ENCODE results near the gene SLC8A3. TPM values are rescaled to one million over a fixed set of nuclear protein-coding genes. Genes with fewer than 3 reads are reported as not detected.

Gene SLC8A3
- total RNA-seq, 2 experiments from 2014 or later: 0.52 to 0.57 TPM

DNA sequence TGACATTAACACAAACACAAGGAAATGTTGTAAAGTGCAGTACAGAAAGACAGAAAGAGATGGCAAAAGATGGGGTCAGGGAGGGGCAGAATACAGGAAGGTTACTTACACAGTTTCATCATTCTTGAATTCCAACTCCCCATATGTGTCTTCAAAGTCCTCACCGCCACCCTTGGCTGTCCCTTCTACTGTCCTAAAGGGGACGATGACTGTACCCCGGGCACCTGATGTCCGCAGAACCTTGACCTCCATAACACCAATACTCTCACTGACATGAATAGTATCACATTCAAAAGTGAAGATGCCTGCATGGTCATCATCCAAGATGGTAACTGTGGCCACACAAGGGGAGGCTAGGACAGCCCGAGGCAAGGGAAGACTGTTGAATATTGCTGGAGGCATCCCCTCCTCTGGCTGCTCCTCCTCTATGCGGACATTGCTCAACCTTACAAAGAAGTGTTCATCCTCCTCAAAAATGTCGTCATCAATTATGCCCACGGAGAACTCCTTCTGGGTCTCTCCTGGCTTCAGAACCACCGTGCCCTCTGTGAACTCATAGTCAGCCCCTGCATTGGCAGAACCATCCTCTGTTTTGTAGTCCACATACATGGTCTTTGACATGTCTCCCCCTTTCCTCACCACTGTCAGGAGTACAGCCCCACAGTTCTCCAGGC, 22.1 kb downstream of the SLC8A3 start:
- no peak for DNase-seq

GRCh38 chr14:70162358-70162757, 26.4 kb downstream of the SLC8A3 start:
- H3K4me1 Mint-ChIP-seq (ENCODE audit: low read depth): no peaks in the 10 kb centered on the region
- H3K27me3 Mint-ChIP-seq (ENCODE audit: low read depth): peaks cover 6% of the 10 kb centered on the region
- CTCF ChIA-PET: interaction anchor here (0.6 kb wide), 1 partner anchor 165 kb away, joined by 4 read pairs; no protein-coding TSS in a partner anchor
- intact Hi-C loops (cut with micrococcal nuclease): no loop called here
- H3K9me3 Mint-ChIP-seq: no peaks in the 10 kb centered on the region
- H3K4me3 Mint-ChIP-seq: no peak overlapping the region
- DNase-seq: no peak
- H3K36me3 Mint-ChIP-seq (ENCODE audit: low read depth): no peaks in the 10 kb centered on the region
- H3K27ac Mint-ChIP-seq: no peak overlapping the region

More for the DNA sequence above, 22.1 kb downstream of the SLC8A3 start:
- no peak overlapping the region for H3K27ac Mint-ChIP-seq
- H3K36me3 Mint-ChIP-seq (ENCODE audit: low read depth): no peaks in the 10 kb centered on the region
- no peak overlapping the region for H3K4me3 Mint-ChIP-seq
- CTCF ChIA-PET: no interaction called here
- H3K27me3 Mint-ChIP-seq (ENCODE audit: low read depth): peaks cover 15% of the 10 kb centered on the region
- H3K9me3 Mint-ChIP-seq: no peaks in the 10 kb centered on the region
- no peaks in the 10 kb centered on the region for H3K4me1 Mint-ChIP-seq (ENCODE audit: low read depth)
- intact Hi-C loops (cut with micrococcal nuclease): no loop called here

DNA sequence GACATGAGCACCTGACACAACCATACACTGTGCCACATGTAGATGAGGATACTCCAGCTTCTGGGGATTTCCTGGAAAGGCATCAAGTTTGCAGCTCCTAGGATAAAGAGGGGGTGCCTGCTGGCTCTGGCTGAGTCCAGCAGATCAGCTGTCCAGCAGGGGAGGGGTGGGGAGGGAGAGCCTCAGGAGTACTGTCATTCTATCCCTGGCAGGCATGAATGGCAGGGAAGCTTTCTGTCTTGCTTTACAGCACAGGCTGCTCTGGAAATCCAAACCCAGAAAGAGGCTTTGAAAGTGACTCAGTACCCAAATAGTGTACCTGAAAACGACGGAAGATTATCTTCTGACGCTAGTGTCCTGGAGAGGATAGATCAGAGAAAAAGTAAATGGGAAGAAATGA, 32.2 kb downstream of the SLC8A3 start:
- CTCF ChIA-PET: interaction anchor here (1.2 kb wide), 1 partner anchor 8 kb away, joined by 3 read pairs; no protein-coding TSS in a partner anchor
- Mint-ChIP-seq H3K27me3 (ENCODE audit: low read depth) (peaks cover 2% of the 10 kb centered on the region), H3K9me3 (no peaks in the 10 kb centered on the region), H3K36me3 (ENCODE audit: low read depth) (no peaks in the 10 kb centered on the region), H3K4me1 (ENCODE audit: low read depth) (no peaks in the 10 kb centered on the region), H3K4me3 (no peak overlapping the region), H3K27ac (no peak overlapping the region)
- no peak for DNase-seq
- intact Hi-C loops (cut with micrococcal nuclease): no loop called here

DNA sequence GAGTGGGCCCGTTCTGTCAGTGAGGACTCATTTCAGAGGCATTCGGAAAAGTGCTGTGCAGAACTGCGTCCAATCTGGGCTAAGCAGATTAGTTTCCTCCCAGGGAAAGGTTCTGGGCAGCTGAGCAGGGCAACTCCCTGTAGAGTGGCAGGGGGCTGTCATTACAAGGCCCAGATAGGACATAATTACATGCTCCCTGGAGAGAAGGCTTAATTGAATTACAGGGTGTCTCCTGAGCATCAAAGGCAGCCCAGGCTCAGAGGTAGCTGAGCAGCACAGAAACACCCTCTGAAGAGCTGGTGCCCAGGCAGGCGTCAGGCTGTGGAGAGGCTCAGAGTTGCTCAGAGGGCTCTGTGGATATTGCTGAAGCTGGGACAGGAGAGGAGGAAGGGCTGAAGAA, 36.0 kb downstream of the SLC8A3 start:
- Mint-ChIP-seq H3K4me3 (no peak overlapping the region), H3K27me3 (ENCODE audit: low read depth) (peaks cover 4% of the 10 kb centered on the region), H3K4me1 (ENCODE audit: low read depth) (no peaks in the 10 kb centered on the region), H3K36me3 (ENCODE audit: low read depth) (no peaks in the 10 kb centered on the region), H3K9me3 (no peaks in the 10 kb centered on the region), H3K27ac (no peak overlapping the region)
- no peak for DNase-seq
- CTCF ChIA-PET: no interaction called here
- intact Hi-C loops (cut with micrococcal nuclease): no loop called here

DNA sequence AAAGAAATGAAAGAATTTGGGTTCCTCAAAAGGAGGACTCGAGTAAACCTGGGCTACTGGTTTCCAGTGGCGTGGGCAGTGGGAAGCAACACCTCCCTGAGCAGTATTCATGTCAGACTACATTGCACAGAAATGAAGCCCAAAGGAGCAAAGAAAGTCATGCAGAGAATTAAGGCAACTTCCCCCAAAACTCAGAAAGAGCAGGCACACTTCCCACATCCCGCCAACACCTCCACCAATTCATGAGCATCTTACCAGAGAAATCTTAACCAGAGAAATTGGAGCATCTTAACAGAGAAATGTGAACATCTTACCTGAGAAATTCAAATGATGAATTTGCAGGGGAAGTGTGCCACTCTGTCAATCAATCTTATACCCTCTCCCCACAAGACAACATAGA, 36.7 kb downstream of the SLC8A3 start:
- CTCF ChIA-PET: no interaction called here
- Mint-ChIP-seq H3K4me3 (no peak overlapping the region), H3K4me1 (ENCODE audit: low read depth) (no peaks in the 10 kb centered on the region), H3K9me3 (no peaks in the 10 kb centered on the region), H3K27ac (no peak overlapping the region), H3K27me3 (ENCODE audit: low read depth) (peaks cover 7% of the 10 kb centered on the region), H3K36me3 (ENCODE audit: low read depth) (no peaks in the 10 kb centered on the region)
- intact Hi-C loops (cut with micrococcal nuclease): no loop called here
- no peak for DNase-seq

DNA sequence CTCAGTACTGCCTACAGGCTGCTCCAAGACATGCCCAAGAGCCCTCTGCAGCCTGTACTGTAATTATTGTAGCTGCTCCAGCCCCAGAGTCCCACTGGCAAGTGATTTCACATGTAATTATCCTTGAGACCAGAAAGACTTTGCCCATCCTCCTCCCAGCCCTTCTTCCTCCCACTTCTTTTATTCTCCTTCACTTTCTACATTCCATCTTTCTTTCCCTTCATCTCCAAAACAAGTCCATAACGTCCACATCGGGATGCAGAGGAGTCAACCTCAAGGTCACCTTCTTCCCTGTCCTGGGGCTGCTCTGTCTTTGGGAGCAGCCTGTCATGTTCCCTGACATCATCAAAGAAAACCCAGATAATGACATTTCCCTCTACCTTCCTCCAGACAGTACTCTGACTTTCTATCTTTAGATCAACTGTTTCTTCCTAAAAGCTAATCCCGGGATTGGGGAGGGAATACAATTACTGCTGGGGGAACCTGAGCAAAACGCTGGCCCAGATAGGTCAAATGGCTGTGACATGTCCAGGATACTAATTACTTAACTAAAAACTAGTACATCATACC, 39.1 kb downstream of the SLC8A3 start:
- no peak overlapping the region for H3K4me3 Mint-ChIP-seq
- CTCF ChIA-PET: no interaction called here
- H3K27ac Mint-ChIP-seq: no peak overlapping the region
- no peaks in the 10 kb centered on the region for H3K36me3 Mint-ChIP-seq (ENCODE audit: low read depth)
- no peak for DNase-seq
- H3K9me3 Mint-ChIP-seq: no peaks in the 10 kb centered on the region
- no peaks in the 10 kb centered on the region for H3K4me1 Mint-ChIP-seq (ENCODE audit: low read depth)
- H3K27me3 Mint-ChIP-seq (ENCODE audit: low read depth): peaks cover 7% of the 10 kb centered on the region
- intact Hi-C loops (cut with micrococcal nuclease): no loop called here

- DNase-seq: no peak
- H3K4me3 Mint-ChIP-seq: no peak overlapping the region
- no peaks in the 10 kb centered on the region for H3K4me1 Mint-ChIP-seq (ENCODE audit: low read depth)
- no peak overlapping the region for H3K27ac Mint-ChIP-seq
- CTCF ChIA-PET: no interaction called here
- no peaks in the 10 kb centered on the region for H3K36me3 Mint-ChIP-seq (ENCODE audit: low read depth)
- intact Hi-C loops (cut with micrococcal nuclease): no loop called here
- H3K9me3 Mint-ChIP-seq: no peaks in the 10 kb centered on the region
- H3K27me3 Mint-ChIP-seq (ENCODE audit: low read depth): peaks cover 7% of the 10 kb centered on the region
Measured at GRCh38 chr14:70148911-70149595, 39.7 kb downstream of the SLC8A3 start.

- Mint-ChIP-seq H3K27ac (no peak overlapping the region), H3K36me3 (ENCODE audit: low read depth) (no peaks in the 10 kb centered on the region), H3K4me1 (ENCODE audit: low read depth) (no peaks in the 10 kb centered on the region), H3K27me3 (ENCODE audit: low read depth) (peaks cover 11% of the 10 kb centered on the region), H3K9me3 (no peaks in the 10 kb centered on the region), H3K4me3 (no peak overlapping the region)
- CTCF ChIA-PET: no interaction called here
- intact Hi-C loops (cut with micrococcal nuclease): no loop called here
- no peak for DNase-seq
Measured at GRCh38 chr14:70148351-70148750, 40.4 kb downstream of the SLC8A3 start.

DNA sequence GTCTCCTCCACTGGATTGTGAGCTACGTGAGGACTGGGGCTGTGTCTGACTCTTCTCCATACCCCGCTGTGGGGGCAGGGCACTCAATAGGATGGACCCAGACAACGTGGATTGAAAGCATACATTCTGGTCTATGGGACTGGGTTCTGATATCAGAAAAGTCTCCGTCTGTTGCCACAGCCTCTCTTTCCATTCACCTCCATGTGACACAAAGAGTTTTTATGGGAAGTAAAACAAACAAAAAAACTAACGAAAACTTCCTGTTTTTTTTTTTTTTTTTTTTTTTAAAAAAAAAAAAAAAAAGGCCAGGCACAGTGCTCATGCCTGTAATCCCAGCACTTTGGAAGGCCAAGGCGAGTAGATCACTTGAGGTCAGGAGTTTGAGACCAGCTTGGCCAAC, 44.7 kb downstream of the SLC8A3 start:
- CTCF ChIA-PET: no interaction called here
- no peaks in the 10 kb centered on the region for H3K4me1 Mint-ChIP-seq (ENCODE audit: low read depth)
- H3K27me3 Mint-ChIP-seq (ENCODE audit: low read depth): peaks cover 18% of the 10 kb centered on the region
- no peak overlapping the region for H3K27ac Mint-ChIP-seq
- H3K9me3 Mint-ChIP-seq: no peaks in the 10 kb centered on the region
- intact Hi-C loops (cut with micrococcal nuclease): no loop called here
- no peak for DNase-seq
- no peaks in the 10 kb centered on the region for H3K36me3 Mint-ChIP-seq (ENCODE audit: low read depth)
- no peak overlapping the region for H3K4me3 Mint-ChIP-seq

- Mint-ChIP-seq H3K4me3 (no peak overlapping the region), H3K27ac (no peak overlapping the region), H3K27me3 (ENCODE audit: low read depth) (peaks cover 17% of the 10 kb centered on the region), H3K4me1 (ENCODE audit: low read depth) (no peaks in the 10 kb centered on the region), H3K9me3 (no peaks in the 10 kb centered on the region), H3K36me3 (ENCODE audit: low read depth) (no peaks in the 10 kb centered on the region)
- intact Hi-C loops (cut with micrococcal nuclease): no loop called here
- CTCF ChIA-PET: interaction anchor here (0.8 kb wide), 1 partner anchor 16 kb away, joined by 3 read pairs; no protein-coding TSS in a partner anchor
- DNase-seq: no peak
Measured at GRCh38 chr14:70143306-70143705, 45.4 kb downstream of the SLC8A3 start.

- no peaks in the 10 kb centered on the region for H3K9me3 Mint-ChIP-seq
- H3K36me3 Mint-ChIP-seq (ENCODE audit: low read depth): no peaks in the 10 kb centered on the region
- no peaks in the 10 kb centered on the region for H3K4me1 Mint-ChIP-seq (ENCODE audit: low read depth)
- DNase-seq: no peak
- CTCF ChIA-PET: no interaction called here
- no peak overlapping the region for H3K4me3 Mint-ChIP-seq
- intact Hi-C loops (cut with micrococcal nuclease): no loop called here
- H3K27ac Mint-ChIP-seq: no peak overlapping the region
- H3K27me3 Mint-ChIP-seq (ENCODE audit: low read depth): peaks cover 11% of the 10 kb centered on the region
Measured at GRCh38 chr14:70140614-70141013, 48.1 kb downstream of the SLC8A3 start.

GRCh38 chr14:70139384-70139783, 49.4 kb downstream of the SLC8A3 start:
- peaks cover 13% of the 10 kb centered on the region for H3K27me3 Mint-ChIP-seq (ENCODE audit: low read depth)
- H3K4me1 Mint-ChIP-seq (ENCODE audit: low read depth): no peaks in the 10 kb centered on the region
- DNase-seq: no peak
- intact Hi-C loops (cut with micrococcal nuclease): no loop called here
- no peaks in the 10 kb centered on the region for H3K36me3 Mint-ChIP-seq (ENCODE audit: low read depth)
- H3K4me3 Mint-ChIP-seq: no peak overlapping the region
- H3K27ac Mint-ChIP-seq: no peak overlapping the region
- CTCF ChIA-PET: no interaction called here
- no peaks in the 10 kb centered on the region for H3K9me3 Mint-ChIP-seq

- no peak overlapping the region for H3K4me3 Mint-ChIP-seq
- no peak overlapping the region for H3K27ac Mint-ChIP-seq
- no peak for DNase-seq
- no peaks in the 10 kb centered on the region for H3K9me3 Mint-ChIP-seq
- intact Hi-C loops (cut with micrococcal nuclease): no loop called here
- no peaks in the 10 kb centered on the region for H3K36me3 Mint-ChIP-seq (ENCODE audit: low read depth)
- no peaks in the 10 kb centered on the region for H3K4me1 Mint-ChIP-seq (ENCODE audit: low read depth)
- CTCF ChIA-PET: no interaction called here
- peaks cover 18% of the 10 kb centered on the region for H3K27me3 Mint-ChIP-seq (ENCODE audit: low read depth)
Measured at GRCh38 chr14:70137788-70138187, 51.0 kb downstream of the SLC8A3 start.

Measured in activated naive CD4-positive, alpha-beta T cell treated with anti-CD3 and anti-CD28 coated beads for 36 hours (primary cell).